ENCODE measurements around the gene USP43.

Gene USP43

DNA sequence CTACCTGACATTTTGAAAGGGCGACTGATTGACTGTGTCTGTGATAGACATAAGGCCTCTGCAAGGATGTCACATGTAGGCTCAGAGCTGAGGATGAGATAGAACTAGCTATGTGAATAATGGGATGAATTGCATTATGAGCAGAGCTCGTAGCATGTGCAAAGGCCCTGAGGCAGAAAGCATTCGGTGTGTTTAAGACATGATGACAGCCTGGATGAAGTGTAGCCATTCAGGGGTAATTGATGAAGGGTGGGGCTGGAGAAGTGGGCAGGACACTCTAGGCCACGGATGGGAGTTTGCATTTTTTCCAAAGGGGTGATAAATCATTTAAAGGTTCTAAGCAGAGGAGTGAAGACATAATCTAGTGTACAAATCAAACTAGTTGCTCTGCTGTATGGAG is 62.6 kb downstream of the USP43 start:
- H3K36me3 Mint-ChIP-seq (ENCODE audit: low read depth), result no peaks in the 10 kb centered on the region
- no peaks in the 10 kb centered on the region for H3K27me3 Mint-ChIP-seq
- H3K9me3 Mint-ChIP-seq, result no peaks in the 10 kb centered on the region
- no peak overlapping the region for H3K27ac Mint-ChIP-seq
- no peak overlapping the region for H3K4me3 Mint-ChIP-seq
- no peaks in the 10 kb centered on the region for H3K4me1 Mint-ChIP-seq (ENCODE audit: low read depth)

DNA sequence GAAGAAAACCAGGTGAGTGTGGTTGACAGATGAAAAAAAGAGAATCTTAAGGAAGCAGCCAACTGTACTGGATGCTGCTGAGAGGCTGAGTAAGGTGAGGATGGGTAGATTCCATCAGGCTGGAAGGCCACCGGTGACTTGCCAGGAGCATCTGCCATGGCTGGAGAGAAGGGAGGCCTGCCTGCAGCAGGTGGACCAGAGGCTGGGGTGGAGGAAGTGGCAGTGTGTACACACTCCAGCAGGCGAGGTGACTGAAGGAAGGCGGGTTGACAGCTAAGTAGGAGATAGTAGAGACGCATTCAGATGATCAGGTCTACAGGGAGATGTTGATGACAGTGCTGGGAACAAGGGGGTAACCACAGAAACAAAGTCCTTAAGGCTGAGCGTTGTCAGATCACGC is 69.5 kb downstream of the USP43 start:
- H3K27me3 Mint-ChIP-seq, result no peaks in the 10 kb centered on the region
- no peak overlapping the region for H3K4me3 Mint-ChIP-seq
- no peaks in the 10 kb centered on the region for H3K4me1 Mint-ChIP-seq (ENCODE audit: low read depth)
- no peak overlapping the region for H3K27ac Mint-ChIP-seq
- no peaks in the 10 kb centered on the region for H3K36me3 Mint-ChIP-seq (ENCODE audit: low read depth)
- no peaks in the 10 kb centered on the region for H3K9me3 Mint-ChIP-seq

DNA sequence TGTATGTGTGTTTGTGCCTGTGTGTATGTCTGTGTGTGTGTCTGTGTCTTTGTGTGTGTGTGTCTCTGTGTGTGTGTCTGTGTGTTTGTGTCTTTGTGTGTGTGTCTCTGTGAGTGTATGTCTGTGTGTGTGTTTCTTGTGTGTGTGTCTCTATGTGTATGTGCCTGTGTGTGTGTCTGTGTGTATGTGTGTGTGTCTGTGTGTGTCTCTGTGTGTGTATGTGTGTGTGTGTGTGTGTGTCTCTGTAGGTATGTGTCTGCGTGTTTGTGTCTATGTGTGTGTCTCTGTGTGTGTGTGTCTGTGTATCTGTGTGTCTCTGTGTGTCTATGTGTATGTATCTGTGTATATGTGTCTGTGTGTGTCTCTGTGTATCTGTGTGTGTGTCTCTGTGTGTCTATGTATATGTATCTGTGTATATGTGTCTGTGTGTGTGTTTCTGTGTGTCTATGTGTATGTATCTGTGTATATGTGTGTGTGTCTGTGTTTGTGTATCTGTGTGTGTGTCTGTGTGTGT is 70.2 kb downstream of the USP43 start:
- Mint-ChIP-seq H3K27ac (no peak overlapping the region), H3K27me3 (no peaks in the 10 kb centered on the region), H3K36me3 (ENCODE audit: low read depth) (no peaks in the 10 kb centered on the region), H3K9me3 (no peaks in the 10 kb centered on the region), H3K4me3 (no peak overlapping the region), H3K4me1 (ENCODE audit: low read depth) (no peaks in the 10 kb centered on the region)

DNA sequence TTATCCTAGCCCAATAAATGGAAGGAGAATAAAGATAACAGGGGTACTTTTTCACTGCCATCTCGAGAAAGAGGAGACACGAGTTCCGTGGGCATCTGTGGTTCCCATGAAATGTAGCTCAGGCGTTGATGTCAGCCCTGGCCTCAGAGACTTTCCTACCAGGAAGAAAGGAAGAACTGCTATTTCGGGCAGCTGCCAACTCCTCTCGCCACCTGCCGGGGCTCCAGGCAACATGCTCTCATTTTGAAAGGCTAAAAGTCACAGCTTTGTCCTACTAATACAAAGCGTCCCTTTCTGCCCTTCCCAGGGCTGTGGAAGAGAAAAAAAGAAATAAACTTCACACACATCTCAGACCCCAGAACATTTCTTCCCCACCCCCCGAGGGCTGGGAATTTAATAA is 80.3 kb downstream of the USP43 start:
- Mint-ChIP-seq H3K4me3 (no peak overlapping the region), H3K27ac (no peak overlapping the region)

GRCh38 chr17:9726291-9726690 is 81.0 kb downstream of the USP43 start:
- H3K27ac Mint-ChIP-seq, result no peak overlapping the region

More for the DNA sequence above, 80.3 kb downstream of the USP43 start:
- Mint-ChIP-seq H3K4me1 (ENCODE audit: low read depth) (no peaks in the 10 kb centered on the region), H3K36me3 (ENCODE audit: low read depth) (no peaks in the 10 kb centered on the region), H3K9me3 (no peaks in the 10 kb centered on the region), H3K27me3 (no peaks in the 10 kb centered on the region)

DNA sequence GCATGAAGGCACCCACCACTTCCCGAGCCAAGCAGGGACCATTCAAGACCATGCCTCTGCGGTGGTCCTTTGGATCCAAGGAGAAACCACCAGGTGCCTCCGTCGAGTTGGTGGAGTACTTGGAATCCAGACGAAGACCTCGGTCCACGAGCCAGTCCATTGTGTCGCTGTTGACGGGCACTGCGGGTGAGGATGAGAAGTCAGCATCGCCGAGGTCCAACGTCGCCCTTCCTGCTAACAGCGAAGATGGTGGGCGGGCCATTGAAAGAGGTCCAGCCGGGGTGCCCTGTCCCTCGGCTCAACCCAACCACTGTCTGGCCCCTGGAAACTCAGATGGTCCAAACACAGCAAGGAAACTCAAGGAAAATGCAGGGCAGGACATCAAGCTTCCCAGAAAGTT is 82.7 kb downstream of the USP43 start:
- Mint-ChIP-seq H3K9me3 (no peaks in the 10 kb centered on the region), H3K27ac (no peak overlapping the region), H3K4me3 (no peak overlapping the region), H3K27me3 (no peaks in the 10 kb centered on the region), H3K36me3 (ENCODE audit: low read depth) (no peaks in the 10 kb centered on the region), H3K4me1 (ENCODE audit: low read depth) (no peaks in the 10 kb centered on the region)

More at GRCh38 chr17:9726291-9726690, 81.0 kb downstream of the USP43 start:
- H3K4me3 Mint-ChIP-seq, result no peak overlapping the region
- no peaks in the 10 kb centered on the region for H3K27me3 Mint-ChIP-seq
- no peaks in the 10 kb centered on the region for H3K4me1 Mint-ChIP-seq (ENCODE audit: low read depth)
- no peaks in the 10 kb centered on the region for H3K9me3 Mint-ChIP-seq
- no peaks in the 10 kb centered on the region for H3K36me3 Mint-ChIP-seq (ENCODE audit: low read depth)

- H3K4me3 Mint-ChIP-seq, result no peak overlapping the region
- no peak overlapping the region for H3K27ac Mint-ChIP-seq
- no peaks in the 10 kb centered on the region for H3K9me3 Mint-ChIP-seq
- H3K4me1 Mint-ChIP-seq (ENCODE audit: low read depth), result no peaks in the 10 kb centered on the region
- H3K36me3 Mint-ChIP-seq (ENCODE audit: low read depth), result no peaks in the 10 kb centered on the region
- H3K27me3 Mint-ChIP-seq, result no peaks in the 10 kb centered on the region
Measured at GRCh38 chr17:9728564-9728963, 83.2 kb downstream of the USP43 start.

GRCh38 chr17:9729034-9729650 is 83.8 kb downstream of the USP43 start:
- H3K9me3 Mint-ChIP-seq, result no peaks in the 10 kb centered on the region
- no peak overlapping the region for H3K27ac Mint-ChIP-seq
- no peaks in the 10 kb centered on the region for H3K27me3 Mint-ChIP-seq
- no peaks in the 10 kb centered on the region for H3K36me3 Mint-ChIP-seq (ENCODE audit: low read depth)
- no peak overlapping the region for H3K4me3 Mint-ChIP-seq
- no peaks in the 10 kb centered on the region for H3K4me1 Mint-ChIP-seq (ENCODE audit: low read depth)

GRCh38 chr17:9729735-9730420 is 84.6 kb downstream of the USP43 start:
- Mint-ChIP-seq H3K27me3 (no peaks in the 10 kb centered on the region), H3K27ac (no peak overlapping the region), H3K4me3 (no peak overlapping the region), H3K36me3 (ENCODE audit: low read depth) (no peaks in the 10 kb centered on the region), H3K4me1 (ENCODE audit: low read depth) (no peaks in the 10 kb centered on the region), H3K9me3 (no peaks in the 10 kb centered on the region)

GRCh38 chr17:9750524-9750923 is 105.2 kb downstream of the USP43 start:
- H3K9me3 Mint-ChIP-seq, result no peaks in the 10 kb centered on the region
- H3K4me3 Mint-ChIP-seq, result no peak overlapping the region
- no peak overlapping the region for H3K27ac Mint-ChIP-seq

GRCh38 chr17:9755083-9755482 is 109.8 kb downstream of the USP43 start:
- no peaks in the 10 kb centered on the region for H3K9me3 Mint-ChIP-seq
- H3K27me3 Mint-ChIP-seq, result peaks cover 30% of the 10 kb centered on the region
- H3K4me1 Mint-ChIP-seq (ENCODE audit: low read depth), result no peaks in the 10 kb centered on the region

More at GRCh38 chr17:9750524-9750923, 105.2 kb downstream of the USP43 start:
- Mint-ChIP-seq H3K27me3 (peaks cover 30% of the 10 kb centered on the region), H3K4me1 (ENCODE audit: low read depth) (no peaks in the 10 kb centered on the region), H3K36me3 (ENCODE audit: low read depth) (no peaks in the 10 kb centered on the region)

GRCh38 chr17:9760266-9760665 is 114.9 kb downstream of the USP43 start:
- Mint-ChIP-seq H3K27ac (no peak overlapping the region), H3K9me3 (no peaks in the 10 kb centered on the region), H3K4me3 (no peak overlapping the region), H3K36me3 (ENCODE audit: low read depth) (no peaks in the 10 kb centered on the region), H3K27me3 (peaks cover 28% of the 10 kb centered on the region), H3K4me1 (ENCODE audit: low read depth) (no peaks in the 10 kb centered on the region)

More at GRCh38 chr17:9755083-9755482, 109.8 kb downstream of the USP43 start:
- H3K36me3 Mint-ChIP-seq (ENCODE audit: low read depth), result no peaks in the 10 kb centered on the region
- no peak overlapping the region for H3K27ac Mint-ChIP-seq
- H3K4me3 Mint-ChIP-seq, result no peak overlapping the region

- Mint-ChIP-seq H3K27me3 (peaks cover 29% of the 10 kb centered on the region), H3K4me3 (no peak overlapping the region), H3K27ac (no peak overlapping the region), H3K36me3 (ENCODE audit: low read depth) (no peaks in the 10 kb centered on the region), H3K4me1 (ENCODE audit: low read depth) (no peaks in the 10 kb centered on the region), H3K9me3 (no peaks in the 10 kb centered on the region)
Measured at GRCh38 chr17:9763643-9764042, 118.3 kb downstream of the USP43 start.

DNA sequence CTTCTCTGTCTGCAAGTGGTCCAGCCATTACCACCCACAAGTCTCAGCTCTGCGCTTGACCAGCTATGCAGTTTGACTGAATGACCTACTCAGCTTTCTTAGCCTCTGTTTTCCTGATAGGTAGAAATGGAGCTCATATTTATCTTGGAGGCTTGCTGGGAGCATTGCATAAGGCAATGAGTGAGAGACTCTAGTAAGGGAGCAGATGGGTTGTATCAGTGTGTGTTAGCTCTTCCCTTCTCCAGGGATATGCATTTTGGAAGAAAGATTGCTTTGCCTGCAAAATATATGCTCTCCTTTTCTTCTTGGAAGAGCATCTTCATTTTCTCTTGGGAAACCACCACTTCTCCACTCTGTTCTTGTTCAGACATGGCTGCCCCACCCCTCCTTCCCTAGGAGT is 120.0 kb downstream of the USP43 start:
- H3K9me3 Mint-ChIP-seq, result no peaks in the 10 kb centered on the region
- H3K36me3 Mint-ChIP-seq (ENCODE audit: low read depth), result no peaks in the 10 kb centered on the region
- no peak overlapping the region for H3K27ac Mint-ChIP-seq
- H3K4me3 Mint-ChIP-seq, result no peak overlapping the region
- H3K27me3 Mint-ChIP-seq, result peaks cover 21% of the 10 kb centered on the region
- no peaks in the 10 kb centered on the region for H3K4me1 Mint-ChIP-seq (ENCODE audit: low read depth)

GRCh38 chr17:9766970-9767369 is 121.7 kb downstream of the USP43 start:
- no peaks in the 10 kb centered on the region for H3K4me1 Mint-ChIP-seq (ENCODE audit: low read depth)
- H3K27me3 Mint-ChIP-seq, result peaks cover 16% of the 10 kb centered on the region
- no peak overlapping the region for H3K27ac Mint-ChIP-seq
- no peak overlapping the region for H3K4me3 Mint-ChIP-seq
- H3K9me3 Mint-ChIP-seq, result no peaks in the 10 kb centered on the region
- no peaks in the 10 kb centered on the region for H3K36me3 Mint-ChIP-seq (ENCODE audit: low read depth)
